ENCODE data around the gene GPR84. TPM values are rescaled to one million over a fixed set of nuclear protein-coding genes. Genes with fewer than 3 reads are reported as not detected.

The GPR84 gene
- total and polyA plus RNA-seq, 9 of the 15 experiments (the other 6 are each of a cell fraction or from before 2014, with no cell fraction given), result 0.07 to 0.18 (median 0.11) TPM; not detected in 5

- no TSS peak for BruUV-seq (replicated peaks)
- 79% methylated on average over 3 of the region's 3 CpGs for WGBS (ENCODE audit: insufficient coverage, low coverage, missing lambda C conversion rate)
- H2AFZ ChIP-seq (ENCODE audit: low read depth, low read length), result no peak overlapping the region
- peak overlapping the region in 1 of 2 experiments; percentile 82; a peak in 2 of 4 replicates for H3K9ac ChIP-seq (ENCODE audit: insufficient read depth in 1 of 2, low read depth in 2 of 2, low read length in 2 of 2)
- peaks cover 40% of the 10 kb centered on the region for H4K20me1 ChIP-seq (replicated peaks; ENCODE audit: control insufficient read depth, insufficient read depth, low read length)
- peaks cover 20% of the 10 kb centered on the region for H3K9me1 ChIP-seq (ENCODE audit: control insufficient read depth, insufficient read depth, low read length)
- intact Hi-C loops (cut with micrococcal nuclease), result no loop called here
- no peak overlapping the region for H3K4me3 ChIP-seq
- no peak for ATAC-seq
- peak overlapping the region; percentile 16; the same call in 2 of the 3 replicates for H3K27ac ChIP-seq (ENCODE audit: extremely low read depth, low read depth, low read length)
- peaks cover 76% of the 10 kb centered on the region for H3K36me3 ChIP-seq (ENCODE audit: control insufficient read depth, insufficient read depth, low read length)
- FAIRE-seq, result no peak
- DNase-seq (ENCODE audit: extremely low read depth in 1 of 4, low spot score in 3 of 4), result no peak
- TF ChIP-seq ZFP91 (CRISPR knock-in tag; IDR thresholded peaks at IDR 0.05) (no peak), CBX2 (IDR thresholded peaks at IDR 0.05; ENCODE audit: insufficient read depth, low read length, poor library complexity, severe bottlenecking) (no peak), FOXA3 (CRISPR knock-in tag; conservative IDR thresholded peaks at IDR 0.05 in 1 of 2, IDR thresholded peaks at IDR 0.05 in 1 of 2) (no peak), IRF2 (CRISPR knock-in tag; IDR thresholded peaks at IDR 0.05) (no peak), ZNF507 (tag; conservative IDR thresholded peaks at IDR 0.05) (no peak), POU5F1 (IDR thresholded peaks at IDR 0.05; ENCODE audit: borderline replicate concordance, low read depth, low read length, partially characterized antibody) (no peak)
- peaks cover 69% of the 10 kb centered on the region for H3K79me2 ChIP-seq (ENCODE audit: control insufficient read depth, insufficient read depth, low read length)
- ChIA-PET POLR2A (interaction anchor here (0.6 to 2.2 kb wide), 3 partner anchors 9 to 20 kb away, joined by 3 to 10 read pairs (median 4); no protein-coding TSS in a partner anchor), CTCF (ENCODE audit: low intra/inter-chr PET ratio) (no interaction called here)
- H3K4me2 ChIP-seq (ENCODE audit: insufficient read depth, low read length), result no peak overlapping the region
- no peaks in the 10 kb centered on the region for H3K9me3 ChIP-seq (replicated peaks; ENCODE audit: control insufficient read depth, insufficient read depth, low read depth, low read length)
- in situ Hi-C loops (cut with MboI), result no loop called here
- H3K27me3 ChIP-seq (ENCODE audit: control insufficient read depth in 2 of 2, insufficient read depth in 2 of 2, low read length in 2 of 2), result no peaks in the 10 kb centered on the region
- H3K4me1 ChIP-seq (replicated peaks in 1 of 2; ENCODE audit: control insufficient read depth in 2 of 2, insufficient read depth in 2 of 2, low read length in 2 of 2), result peaks cover 32 to 35% of the 10 kb centered on the region in 2 experiments
Observed at GRCh38 chr12:54412786-54413185, 48.5 kb upstream of the GPR84 start.

Data from K562 (cell line).